GM12872 (cell line): ENCODE results near the gene POLN.

ENCODE experiments used
- CTCF ChIP-seq: IDR thresholded peaks from 3 replicates; pipeline ENCODE4 v1.5.1; 2011; ENCODE audit warnings: low read depth, mild to moderate bottlenecking, low read length, moderate library complexity; ENCODE audit not compliant: insufficient read depth

Gene POLN

DNA sequence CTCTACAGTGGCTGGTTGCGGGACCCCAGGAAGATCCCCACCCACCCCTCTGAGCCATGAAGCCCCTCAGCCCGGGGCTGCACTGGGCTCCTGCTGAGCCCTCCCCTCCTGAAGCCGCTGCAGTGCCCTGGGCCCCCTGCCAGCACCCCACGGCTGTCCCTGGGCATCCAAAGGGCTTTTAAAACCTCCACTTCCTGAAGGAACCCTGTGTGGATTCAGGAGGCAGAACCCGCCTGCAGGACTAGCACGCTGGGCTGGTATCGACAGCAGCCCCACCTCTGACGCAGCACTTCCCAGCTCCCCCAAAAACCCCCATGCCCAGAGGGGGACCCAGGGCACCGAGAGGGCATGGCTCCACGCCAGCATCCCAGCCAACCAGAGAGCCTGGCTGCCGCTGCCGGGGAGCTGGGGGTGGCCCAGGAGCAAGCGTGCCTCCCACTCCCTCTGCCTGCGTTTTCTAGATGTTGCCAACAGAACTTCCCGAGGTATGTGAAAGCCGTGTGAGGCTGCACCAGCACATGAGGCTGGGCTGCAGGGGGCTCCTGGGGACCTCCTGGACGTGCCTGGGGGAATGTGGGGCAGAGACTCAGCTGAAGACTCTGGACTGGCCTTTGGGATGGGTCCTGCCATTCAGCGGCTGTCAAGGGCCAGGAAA, 13.7 kb upstream of the POLN start:
- no peak for TF ChIP-seq CTCF

DNA sequence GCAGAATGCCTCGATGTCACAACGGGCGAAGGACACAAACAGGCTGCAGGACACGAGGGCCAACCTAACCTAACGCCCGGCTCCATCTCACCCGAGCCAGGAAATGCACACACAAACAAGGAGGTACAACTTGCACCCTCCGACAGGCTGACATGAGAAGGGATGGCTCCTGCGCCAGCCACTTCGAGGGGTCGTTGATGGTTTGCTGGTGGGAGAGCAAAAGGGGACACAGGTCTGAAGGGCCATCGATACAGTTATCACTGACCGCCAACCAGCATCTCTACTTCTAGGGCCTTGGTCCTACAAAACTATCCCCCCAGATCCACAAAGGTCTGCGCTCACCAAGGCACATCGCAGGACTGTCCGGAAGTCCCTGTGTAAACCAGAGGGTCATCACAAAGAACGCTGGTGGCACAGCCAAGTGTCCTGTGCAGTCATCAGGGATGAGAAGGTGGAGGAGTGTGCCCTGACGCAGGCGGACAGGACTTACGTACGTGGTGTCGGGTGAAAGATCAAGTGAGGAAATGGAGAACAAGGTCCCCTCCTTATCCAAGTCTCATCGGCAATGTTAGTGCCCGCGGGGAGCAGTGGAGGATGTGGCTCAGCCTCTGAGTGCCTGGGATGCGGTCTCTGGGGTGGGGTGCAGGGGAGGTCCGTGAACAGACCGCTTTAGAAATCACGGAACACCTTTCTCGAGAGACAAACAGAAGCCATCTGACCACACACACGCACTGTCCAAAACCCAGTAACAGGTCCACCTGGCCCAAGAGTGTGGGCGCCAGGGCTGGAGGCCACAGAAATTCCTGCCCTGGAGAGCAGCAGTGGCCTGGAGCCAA, 13.0 kb upstream of the POLN start:
- TF ChIP-seq CTCF, result no peak

DNA sequence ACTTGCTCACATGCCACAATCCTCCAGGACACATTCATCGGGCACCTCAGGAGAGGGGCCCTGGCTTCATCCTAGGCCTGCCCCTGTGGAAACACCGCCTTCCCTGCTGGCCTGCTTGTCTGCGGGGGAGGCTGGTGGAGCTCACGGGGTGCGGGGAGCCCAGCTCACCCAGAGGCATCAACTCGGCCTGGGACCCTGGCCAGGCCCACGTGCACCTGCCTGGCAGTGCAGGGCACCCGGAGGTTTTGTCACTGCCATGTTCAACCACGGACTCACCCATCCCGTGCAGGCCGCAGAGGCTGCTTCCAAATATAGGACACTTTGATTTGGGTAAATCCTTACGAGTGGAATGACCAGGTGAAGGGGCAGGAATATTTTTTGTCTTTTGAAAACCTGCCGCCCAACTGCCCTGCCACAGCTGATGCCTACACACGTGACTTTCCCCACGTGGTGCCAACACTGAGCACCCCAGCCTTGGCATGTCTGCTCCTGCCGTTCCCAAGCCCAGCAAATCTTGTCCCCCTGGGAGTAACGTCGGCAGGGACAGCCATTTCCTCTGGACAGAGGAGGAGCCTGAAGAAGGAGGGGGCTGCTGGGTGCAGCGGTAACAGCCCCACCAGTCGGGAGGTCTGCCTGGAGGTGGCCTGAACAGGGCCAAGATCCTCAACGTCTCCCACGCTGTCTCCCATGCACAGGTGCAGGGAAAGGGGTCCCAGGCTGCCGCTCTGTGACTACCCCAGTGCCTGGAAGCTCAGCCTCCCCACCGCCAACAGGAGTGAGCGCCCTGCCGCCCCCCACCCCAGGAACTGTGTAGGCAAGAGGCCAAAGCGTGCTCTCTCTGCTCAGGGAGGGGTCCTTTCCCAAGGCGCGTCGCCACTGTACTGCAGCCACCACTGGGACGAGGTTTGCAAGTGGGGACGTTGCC, 11.5 kb upstream of the POLN start:
- TF ChIP-seq CTCF, result no peak

- no peak for TF ChIP-seq CTCF
These were observed 10.7 kb upstream of the POLN start for GRCh38 chr4:2252530-2253091.

DNA sequence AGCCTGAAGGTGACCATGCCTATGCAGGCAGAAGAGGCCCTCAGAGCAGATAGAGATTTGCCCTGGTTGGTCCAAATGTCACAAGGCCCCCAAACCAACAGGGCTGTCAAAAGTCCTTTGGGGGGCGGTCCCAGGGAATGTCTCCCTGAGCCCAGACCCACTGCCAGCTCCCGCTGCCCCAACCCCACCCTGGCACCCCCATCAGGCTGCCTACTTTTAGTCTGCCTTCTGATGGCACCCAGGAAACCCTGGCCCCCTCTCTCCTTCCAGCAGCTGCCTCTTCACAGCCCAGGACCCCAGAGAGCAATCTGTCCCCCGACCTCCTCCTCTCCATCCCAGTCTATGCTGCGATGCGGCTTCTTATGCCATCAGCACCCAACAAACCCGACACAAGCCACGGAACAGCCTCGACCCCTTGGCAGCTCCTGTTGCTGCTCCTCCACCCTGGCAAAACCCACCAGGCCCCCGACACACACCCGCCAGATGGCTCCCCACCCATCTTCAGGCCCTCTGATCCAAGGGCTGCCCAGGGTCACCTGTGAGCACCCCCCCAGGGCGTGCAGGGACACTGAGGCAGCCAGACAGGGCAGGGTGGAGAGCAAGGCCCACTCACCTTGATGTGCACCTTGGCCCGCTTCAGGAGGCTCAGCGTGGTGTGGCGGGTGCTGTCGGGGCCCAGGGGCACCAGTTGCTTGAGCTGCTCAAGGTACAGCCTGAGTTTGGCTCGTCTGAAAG, 10.0 kb upstream of the POLN start:
- TF ChIP-seq CTCF, result no peak

- no peak for TF ChIP-seq CTCF
These were observed 9.3 kb upstream of the POLN start for GRCh38 chr4:2251073-2251794.
